AG09319 (cell line): ENCODE data around the gene WDR64.
"Not testable (repeated sequence)": the region's sequence is repeated elsewhere in the genome, so short reads cannot be mapped to it uniquely, and the experiment has no call there.

Experiments
- DNase-seq: peaks from one replicate; pipeline ENCODE4 v3.0.0-alpha.2; 2010; ENCODE audit warnings: low read depth; ENCODE audit errors: extremely low read depth
- TF ChIP-seq, protein P1 (sequence below): IDR thresholded peaks from 2 replicates; pipeline ENCODE4 v1.5.1; 2011; ENCODE audit warnings: low read depth, mild to moderate bottlenecking, inconsistent platforms, low read length, moderate library complexity

WDR64 gene

DNA sequence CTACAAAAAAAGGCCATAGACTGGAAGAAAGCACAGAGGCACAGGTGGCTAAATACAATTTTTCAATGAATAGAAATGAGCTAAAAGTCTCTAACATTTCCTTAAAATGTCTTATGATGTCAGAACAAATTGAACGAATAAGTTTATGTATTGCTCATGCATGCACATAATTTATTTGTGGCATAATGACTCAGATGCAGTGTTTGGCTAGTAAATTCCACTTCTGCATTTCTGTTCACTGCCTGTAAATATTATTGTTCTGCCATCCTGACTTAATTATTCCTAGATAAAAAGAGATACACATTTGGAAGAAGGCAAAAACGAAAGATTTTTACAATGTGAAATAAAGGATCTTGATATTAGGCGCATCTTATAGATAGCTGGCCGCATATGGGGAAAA lies 169.3 kb downstream of the WDR64 start:
- peak; percentile 57 for DNase-seq
- TF ChIP-seq, protein P1, sequence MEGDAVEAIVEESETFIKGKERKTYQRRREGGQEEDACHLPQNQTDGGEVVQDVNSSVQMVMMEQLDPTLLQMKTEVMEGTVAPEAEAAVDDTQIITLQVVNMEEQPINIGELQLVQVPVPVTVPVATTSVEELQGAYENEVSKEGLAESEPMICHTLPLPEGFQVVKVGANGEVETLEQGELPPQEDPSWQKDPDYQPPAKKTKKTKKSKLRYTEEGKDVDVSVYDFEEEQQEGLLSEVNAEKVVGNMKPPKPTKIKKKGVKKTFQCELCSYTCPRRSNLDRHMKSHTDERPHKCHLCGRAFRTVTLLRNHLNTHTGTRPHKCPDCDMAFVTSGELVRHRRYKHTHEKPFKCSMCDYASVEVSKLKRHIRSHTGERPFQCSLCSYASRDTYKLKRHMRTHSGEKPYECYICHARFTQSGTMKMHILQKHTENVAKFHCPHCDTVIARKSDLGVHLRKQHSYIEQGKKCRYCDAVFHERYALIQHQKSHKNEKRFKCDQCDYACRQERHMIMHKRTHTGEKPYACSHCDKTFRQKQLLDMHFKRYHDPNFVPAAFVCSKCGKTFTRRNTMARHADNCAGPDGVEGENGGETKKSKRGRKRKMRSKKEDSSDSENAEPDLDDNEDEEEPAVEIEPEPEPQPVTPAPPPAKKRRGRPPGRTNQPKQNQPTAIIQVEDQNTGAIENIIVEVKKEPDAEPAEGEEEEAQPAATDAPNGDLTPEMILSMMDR: no peak

DNA sequence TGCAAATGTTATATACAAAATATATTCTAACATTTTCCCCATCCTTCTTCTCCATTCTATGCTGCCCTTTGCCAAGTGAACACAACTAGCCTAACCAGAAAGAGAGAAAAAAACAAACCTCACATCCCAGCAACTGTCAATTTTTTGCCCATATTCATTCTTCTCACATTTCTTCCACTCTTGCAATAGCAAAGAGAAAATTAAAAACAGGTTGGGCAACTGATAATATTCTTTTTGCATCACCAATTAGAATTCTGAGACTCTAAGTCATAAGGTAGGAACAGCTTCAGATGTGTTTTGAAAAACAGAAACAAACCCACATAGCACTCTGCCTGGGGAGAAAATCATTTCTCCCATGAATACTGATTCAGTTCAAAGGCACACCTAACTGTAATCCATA lies 170.8 kb downstream of the WDR64 start:
- TF ChIP-seq, protein P1: no peak
- DNase-seq: no peak

DNA sequence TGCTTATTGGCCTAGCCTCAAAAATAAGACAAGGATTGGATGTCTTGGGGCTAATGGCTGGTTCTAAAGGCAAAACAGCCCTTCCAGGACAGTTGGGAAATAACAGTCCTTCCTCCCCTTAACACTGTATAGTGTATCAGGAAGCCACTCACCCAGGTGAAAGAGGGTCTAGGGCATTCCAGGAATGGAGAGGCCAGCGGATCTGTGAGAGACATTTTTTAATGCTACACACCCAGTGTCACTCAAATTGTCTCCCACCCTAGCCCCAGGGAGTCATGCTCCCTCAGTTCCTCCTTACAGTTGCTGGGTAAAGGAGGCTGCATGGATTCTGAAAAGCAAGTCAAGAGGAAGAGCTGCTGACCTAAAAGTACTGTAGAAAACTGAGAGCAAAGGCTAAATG lies 171.8 kb downstream of the WDR64 start:
- no peak for DNase-seq
- TF ChIP-seq, protein P1: no peak

DNA sequence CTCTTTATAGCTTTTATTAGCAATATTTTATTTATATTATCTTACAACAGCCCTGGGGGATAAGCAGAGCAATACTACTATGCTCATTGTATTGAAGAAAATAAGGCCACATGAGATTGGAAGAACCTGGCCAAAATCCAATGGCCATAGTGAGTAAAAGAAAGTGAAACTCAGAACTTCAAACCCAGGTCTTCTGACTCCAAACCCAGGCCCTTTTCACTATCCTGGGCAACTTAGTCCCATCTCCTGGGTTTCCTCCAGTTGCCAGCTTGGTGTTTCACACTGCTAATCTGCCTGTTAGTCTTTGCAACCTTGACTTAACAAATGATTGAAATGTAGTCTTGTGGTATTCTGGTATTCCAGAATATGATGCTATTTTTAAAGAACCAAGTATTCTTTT lies 173.5 kb downstream of the WDR64 start:
- TF ChIP-seq, protein P1: no peak
- DNase-seq: no peak

DNA sequence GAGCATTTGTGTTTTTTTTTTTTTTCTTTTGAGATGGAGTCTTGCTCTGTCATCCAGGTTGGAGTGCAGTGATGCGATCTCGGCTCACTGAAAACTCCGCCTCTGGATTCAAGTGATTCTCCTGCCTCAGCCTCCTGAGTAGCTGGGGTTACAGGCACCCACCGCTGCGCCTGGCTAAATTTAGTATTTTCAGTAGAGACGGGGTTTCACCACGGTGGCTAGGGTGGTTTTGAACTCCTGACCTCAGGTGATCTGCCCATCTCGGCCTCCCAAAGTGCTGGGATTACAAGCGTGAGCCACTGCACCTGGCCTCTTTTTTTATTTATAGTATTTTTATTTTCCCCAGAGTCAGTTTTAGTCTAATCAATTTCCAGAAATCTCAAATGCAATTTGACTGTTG lies 174.5 kb downstream of the WDR64 start:
- DNase-seq: not testable (repeated sequence)

DNA sequence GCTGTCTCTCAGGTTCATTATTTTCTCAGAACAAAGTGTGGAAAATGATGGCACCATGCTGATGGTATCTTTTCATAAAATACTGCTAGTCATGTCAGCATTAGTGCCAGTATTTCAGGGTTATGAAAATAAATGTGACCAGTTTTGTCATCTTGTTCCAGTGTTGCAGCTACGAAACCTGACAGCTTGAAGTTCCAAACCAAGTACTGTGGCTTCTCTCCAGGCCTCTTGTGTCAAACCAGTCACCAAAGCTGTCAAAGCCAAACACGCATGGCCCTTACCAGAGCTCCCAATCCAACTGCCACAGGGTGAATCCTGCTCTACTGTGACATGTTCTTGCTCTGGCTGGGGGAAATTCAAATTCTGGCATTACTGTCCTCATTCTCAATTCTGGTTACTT lies 175.2 kb downstream of the WDR64 start:
- TF ChIP-seq, protein P1: no peak
- DNase-seq: no peak

DNA sequence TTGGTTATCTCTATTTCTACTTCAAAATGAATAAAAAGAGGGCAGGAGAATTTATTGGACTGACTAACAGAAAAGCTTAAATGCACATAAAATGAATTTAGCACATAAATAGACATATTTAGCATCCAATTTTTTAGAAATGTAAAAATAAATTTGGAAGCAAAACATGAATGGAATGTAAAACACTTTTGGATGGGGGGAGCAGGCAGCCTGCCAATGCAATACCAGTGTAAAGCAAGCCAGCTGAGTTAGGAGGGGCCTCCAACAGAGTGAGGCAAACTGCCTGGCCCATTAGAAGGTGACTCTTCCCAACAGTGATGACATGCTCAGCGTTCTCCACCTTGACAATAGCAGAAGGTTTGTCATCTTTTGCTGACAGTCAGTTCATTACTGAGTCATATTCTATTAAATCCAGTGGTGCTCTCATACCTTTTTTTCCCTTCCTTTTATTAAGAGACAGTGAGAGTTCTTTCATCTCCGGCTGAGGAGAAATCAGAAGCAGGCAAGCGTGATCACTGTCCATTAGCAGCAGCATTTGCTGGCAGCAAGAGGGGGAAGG lies 176.5 kb downstream of the WDR64 start:
- no peak for DNase-seq
- TF ChIP-seq, protein P1: no peak

DNA sequence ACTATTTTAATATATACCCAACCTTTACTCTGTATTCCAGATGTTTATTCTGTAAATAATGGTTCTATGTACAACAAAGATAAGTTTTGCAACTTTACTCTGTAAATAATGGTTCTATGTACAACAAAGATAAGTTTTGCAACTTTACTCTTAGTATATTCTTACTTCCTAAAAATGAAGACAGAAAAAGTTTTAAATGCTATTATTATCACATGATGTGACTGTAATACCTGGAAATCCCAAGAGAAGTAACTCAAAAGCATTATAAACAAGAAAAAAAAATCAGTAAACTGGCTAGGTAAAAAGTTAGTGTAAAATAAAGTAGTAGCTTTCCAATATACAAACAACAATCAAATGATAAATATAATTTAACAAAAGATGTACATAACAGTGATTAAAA lies 177.4 kb downstream of the WDR64 start:
- TF ChIP-seq, protein P1: no peak

More for the DNA sequence above, 177.4 kb downstream of the WDR64 start:
- DNase-seq: no peak
